SH-SY5Y (cell line): ENCODE results near the gene TRPM3.

Source experiments
- GATA2 ChIP-seq: IDR thresholded peaks from 2 replicates; pipeline ENCODE4 v1.6.1; 2011; ENCODE audit warnings: mild to moderate bottlenecking, low read depth, low read length
- GATA3 ChIP-seq: IDR thresholded peaks from 2 replicates; pipeline ENCODE4 v1.6.1; 2011; ENCODE audit warnings: low read depth, mild to moderate bottlenecking, low read length, moderate library complexity

Gene TRPM3

GRCh38 chr9:70564468-70565335 lies 556.7 kb downstream of the TRPM3 start:
- TF ChIP-seq GATA2 (peak; percentile 20; the same call in 1 of the 2 replicates), GATA3 (no peak)

- TF ChIP-seq GATA3 (no peak), GATA2 (no peak)
These were observed 557.8 kb downstream of the TRPM3 start for GRCh38 chr9:70563431-70564204.

- TF ChIP-seq GATA3 (no peak), GATA2 (no peak)
These were observed 558.4 kb downstream of the TRPM3 start for GRCh38 chr9:70563010-70563409.

GRCh38 chr9:70561786-70562395 lies 559.5 kb downstream of the TRPM3 start:
- TF ChIP-seq GATA2 (no peak), GATA3 (no peak)

- no peak for TF ChIP-seq GATA3
These were observed 560.3 kb downstream of the TRPM3 start for GRCh38 chr9:70561111-70561510.

GRCh38 chr9:70559102-70559501 lies 562.3 kb downstream of the TRPM3 start:
- TF ChIP-seq GATA3 (no peak), GATA2 (no peak)

- TF ChIP-seq GATA2 (no peak), GATA3 (no peak)
These were observed 563.6 kb downstream of the TRPM3 start for GRCh38 chr9:70557661-70558369.

- TF ChIP-seq GATA2 (no peak), GATA3 (no peak)
These were observed 564.6 kb downstream of the TRPM3 start for GRCh38 chr9:70556771-70557170.

- TF ChIP-seq GATA2 (no peak), GATA3 (no peak)
These were observed 566.5 kb downstream of the TRPM3 start for GRCh38 chr9:70554881-70555280.

- no peak for TF ChIP-seq GATA3
- no peak for TF ChIP-seq GATA2
These were observed 567.4 kb downstream of the TRPM3 start for GRCh38 chr9:70553707-70554673.

GRCh38 chr9:70552561-70552960 lies 568.9 kb downstream of the TRPM3 start:
- TF ChIP-seq GATA3 (no peak), GATA2 (no peak)

GRCh38 chr9:70551801-70552200 lies 569.6 kb downstream of the TRPM3 start:
- TF ChIP-seq GATA3 (no peak), GATA2 (no peak)

GRCh38 chr9:70551396-70551795 lies 570.0 kb downstream of the TRPM3 start:
- TF ChIP-seq GATA2 = no peak
- TF ChIP-seq GATA3 = no peak
